GM21786 (cell line): Measurements from ENCODE around the gene SLC36A1.

Experiments used
- ATAC-seq: cut with Tn5 transposase; IDR thresholded peaks from one replicate; pipeline ENCODE4 v1.9.1; 2021; ENCODE audit not compliant: unreplicated experiment

Gene SLC36A1

DNA sequence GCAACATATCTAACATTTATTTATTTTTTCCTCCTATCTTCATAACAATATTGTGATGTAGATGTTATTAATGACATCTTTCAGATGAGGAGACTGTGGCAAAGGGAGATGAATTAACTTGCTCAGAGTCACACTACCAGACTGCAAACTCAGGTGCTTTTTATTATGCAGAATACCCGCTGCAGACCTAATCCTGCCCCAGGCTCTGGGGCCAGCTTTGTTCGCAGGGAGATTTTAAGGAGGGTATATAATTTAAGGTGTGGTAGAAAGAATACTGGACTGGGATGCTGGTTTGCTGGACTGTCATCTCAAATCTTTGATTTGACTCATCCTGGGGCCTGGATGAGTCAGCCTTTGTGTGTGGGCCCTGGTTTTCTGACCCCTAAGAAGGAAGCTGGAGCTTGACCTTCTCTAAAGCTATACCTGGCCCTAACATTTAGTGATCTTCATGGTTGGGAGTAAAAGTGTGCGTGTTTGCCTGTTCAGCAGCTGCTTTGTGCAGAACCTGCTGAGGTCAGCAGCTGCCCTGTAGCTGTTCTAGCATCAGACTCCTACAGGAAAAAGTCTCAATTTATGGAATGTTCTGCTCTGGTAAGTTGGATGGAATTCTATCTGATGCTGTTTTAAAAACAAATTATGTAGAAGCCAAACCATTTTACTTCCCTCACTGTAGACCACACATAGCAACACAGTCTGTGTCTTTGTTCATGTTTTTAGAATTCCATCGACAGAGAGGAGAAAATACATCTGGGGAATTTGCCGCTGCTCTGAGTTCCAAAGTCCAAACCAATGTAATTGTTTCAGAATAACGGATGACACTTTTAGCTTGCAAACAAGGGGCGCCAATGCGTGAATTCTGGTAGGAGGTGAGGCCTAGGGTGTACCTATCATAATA is 4.5 kb downstream of the SLC36A1 start:
- peak; percentile 54 for ATAC-seq

DNA sequence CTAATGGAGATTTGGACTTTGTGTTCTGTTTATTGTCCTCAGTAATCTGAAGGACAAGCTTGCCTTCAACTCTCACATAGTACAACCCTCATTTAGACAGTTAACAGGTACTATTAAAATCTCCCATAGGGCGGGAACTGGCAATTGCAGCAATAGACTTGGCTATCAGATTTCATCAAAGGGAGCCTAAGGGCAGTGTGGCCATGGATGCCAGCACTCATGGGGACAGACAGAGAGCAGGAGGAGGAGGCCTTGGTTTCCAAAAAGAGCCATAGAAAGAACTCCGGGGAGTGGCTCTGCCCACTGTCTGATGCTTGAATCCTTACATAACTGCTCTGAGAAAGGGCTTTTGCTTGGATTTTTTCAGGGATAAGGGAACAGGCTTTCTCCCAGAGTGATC is 6.8 kb downstream of the SLC36A1 start:
- no peak for ATAC-seq

DNA sequence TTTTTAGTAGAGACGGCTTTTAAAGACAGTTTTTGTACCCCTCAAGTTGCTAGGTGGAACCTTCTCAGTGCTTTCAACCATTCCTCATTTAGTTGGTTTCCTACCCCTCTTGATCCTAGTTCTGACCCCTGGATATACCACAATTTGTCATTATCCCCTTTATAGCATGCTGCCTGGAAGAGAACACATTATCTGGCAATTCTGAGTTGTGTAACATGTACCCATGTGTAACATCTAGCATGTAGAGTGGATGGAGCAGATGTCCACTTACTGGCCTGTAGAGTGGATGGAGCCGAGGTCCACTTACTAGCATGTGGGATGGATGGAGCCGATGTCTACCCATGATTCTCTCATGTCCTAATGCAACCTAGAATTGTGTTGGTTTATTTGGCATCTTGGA is 7.5 kb downstream of the SLC36A1 start:
- ATAC-seq, result no peak

DNA sequence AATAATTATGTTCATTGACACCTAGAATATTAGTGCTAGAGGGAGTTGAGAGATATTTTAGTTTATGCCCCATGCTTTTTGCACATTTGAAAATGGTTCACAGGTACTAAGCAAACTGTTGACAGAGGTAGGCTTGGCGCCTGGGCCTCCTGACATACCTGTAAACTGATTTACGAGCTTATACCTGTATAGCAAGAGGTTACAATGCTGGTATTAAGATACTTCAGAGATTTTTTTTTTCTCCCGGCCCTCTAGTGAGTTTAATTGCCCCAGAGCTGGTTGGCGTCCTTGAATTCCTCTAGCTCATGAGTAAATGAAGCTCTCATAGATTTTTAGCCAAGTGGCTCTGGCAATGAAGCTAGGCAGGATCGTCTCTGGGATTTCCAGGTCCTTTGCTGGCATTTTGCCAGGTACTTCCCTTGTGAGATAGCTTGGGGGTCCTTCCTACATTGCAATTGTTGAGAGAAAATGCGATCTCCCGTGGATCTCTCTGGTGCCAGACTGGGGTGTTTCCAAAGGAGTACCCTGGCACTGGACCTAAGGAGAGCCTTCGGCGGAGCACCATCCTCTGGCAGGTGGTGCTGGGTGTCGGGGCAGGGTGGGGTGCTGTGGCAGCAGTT is 9.0 kb downstream of the SLC36A1 start:
- no peak for ATAC-seq

DNA sequence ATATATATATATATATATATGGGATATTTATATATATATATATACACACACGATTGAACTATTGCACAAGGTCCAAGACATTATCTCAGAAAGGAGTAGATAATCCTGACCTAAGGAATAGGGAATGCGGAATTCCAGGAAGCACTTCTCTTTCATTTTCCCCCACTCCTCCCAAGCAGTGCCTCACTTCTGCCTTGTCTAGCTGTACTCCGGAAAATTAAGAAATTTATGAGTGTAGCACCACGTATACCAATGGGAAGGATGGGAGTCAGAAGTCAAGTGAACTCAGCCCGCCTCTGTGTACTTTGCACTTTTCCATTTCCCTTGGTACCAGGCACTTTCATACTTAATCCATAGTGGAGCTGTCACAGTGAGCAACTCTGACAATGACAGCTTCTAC is 10.9 kb downstream of the SLC36A1 start:
- ATAC-seq, result no peak

DNA sequence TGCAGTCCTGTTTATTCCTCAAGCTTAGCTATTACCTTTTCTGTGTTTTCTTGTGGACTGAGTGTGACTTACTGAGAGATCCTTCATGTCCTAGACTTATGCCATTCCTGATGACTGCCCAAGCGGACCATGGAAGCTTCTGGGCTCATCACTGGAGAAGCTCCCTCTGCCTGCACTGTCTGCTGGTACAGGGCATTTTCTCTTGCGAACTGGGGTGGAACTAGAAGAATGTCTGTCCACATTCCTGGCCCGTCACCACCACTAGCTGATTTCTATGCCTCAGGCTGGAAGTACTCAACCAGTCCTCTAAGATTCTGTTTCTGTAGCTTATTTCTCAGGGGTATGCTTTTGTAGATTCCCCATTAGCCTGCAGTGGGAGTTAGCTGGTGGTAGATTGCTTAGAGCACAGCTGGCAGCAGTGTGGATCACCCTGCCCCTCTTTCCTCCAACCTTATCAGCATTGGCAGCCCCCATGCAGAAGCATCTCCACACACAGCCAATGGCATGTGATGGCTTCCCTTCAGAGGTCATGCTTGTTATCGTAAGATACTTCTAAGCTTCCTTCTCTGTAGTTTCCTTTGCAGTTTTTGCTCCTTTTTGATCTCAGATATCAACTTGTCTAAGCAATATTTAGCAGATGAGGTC is 12.4 kb downstream of the SLC36A1 start:
- ATAC-seq, result no peak

DNA sequence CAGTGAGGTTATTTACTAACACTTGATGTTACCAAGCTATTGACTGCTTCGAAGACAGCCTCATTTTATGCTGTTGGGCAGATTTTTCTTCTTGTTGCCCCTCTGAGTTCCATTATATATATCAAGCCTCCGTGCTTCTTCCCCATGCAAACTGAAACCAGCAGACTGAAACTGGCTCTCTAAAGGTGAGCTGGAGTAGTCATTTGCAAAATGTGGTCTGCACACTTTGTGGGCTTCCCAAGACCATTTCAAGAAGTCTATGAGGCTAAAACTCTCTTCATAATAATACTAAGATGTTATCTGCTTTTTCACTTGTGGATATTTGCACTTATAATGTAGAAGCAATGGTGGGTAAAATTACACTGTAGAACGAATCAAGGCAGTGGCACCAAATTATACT is 13.9 kb downstream of the SLC36A1 start:
- peak; percentile 91 for ATAC-seq

DNA sequence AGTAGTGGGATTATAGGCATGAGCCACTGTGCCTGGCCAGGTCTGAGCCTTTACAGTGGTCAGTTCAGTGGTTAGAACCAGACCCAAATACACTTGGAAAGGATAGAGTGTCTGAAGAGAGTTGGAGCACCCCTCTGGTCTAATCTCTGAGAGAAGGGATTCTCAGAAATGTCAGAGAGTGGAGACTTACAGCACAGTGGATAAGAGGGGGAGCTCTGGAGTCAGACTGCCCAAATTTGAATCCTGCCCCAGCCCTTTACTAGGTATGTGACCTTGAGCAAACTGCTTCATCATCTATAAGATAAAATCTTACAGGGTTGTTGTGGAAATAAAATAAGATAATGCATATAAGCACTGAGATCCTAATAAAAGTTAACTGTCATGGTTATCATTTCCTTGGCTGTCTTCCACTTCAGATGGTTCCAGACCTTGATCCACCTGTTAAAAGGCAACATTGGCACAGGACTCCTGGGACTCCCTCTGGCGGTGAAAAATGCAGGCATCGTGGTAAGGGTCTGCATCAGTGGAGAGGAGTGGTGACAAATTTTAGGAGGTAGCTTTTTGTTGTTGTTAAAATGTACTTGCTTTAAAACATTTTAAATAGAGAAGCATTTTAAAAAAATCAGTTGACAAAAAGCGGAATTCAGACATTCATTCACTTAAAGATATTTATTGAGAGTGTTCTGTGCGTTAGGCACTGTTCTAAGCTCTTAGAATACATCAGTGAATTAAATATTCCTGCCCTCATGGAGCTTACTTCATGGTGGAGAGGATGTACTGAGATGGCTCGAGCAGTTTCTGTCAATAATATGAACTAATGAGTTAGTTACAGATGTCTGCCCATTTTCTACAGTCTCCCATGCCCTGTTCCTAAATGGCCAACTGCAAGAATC is 16.0 kb downstream of the SLC36A1 start:
- no peak for ATAC-seq

DNA sequence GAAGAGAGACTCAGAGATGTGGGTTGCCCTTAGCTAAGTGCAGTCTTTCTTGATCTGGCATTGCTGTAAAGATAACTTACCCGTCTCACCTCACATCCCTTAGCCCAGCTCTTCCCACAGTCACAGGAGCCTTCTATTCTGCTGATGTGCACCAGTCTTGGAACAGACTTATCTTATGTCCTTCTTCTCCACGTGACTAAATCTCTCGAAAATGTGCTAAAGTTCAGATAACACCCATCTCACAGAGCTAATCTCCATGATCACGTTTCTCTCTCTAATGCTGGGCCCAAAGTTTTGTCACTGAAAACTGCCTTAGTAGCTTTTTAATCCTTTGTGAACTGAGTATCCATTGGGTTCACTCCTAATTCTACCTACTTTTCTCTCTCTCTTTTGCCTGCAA is 16.7 kb downstream of the SLC36A1 start:
- no peak for ATAC-seq

DNA sequence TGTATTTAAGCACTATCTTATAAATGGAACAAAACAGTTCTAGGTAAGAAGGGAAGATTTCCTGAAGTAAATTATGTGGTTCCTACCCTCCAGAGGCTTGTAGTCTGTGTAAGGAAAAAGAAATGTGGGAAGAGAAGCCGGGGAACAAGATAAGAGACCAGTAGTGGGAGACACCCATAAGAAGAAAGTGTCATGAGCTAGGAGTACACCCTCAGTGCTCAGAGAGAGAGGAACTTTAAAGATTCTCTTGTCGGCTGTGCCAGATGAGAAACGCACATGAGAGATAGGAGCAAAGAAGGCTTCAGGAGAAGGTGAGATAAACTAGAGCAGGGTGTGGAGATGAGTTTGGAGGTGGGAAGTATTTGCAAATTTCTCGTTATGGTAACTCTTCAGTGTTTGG is 18.1 kb downstream of the SLC36A1 start:
- ATAC-seq, result no peak

DNA sequence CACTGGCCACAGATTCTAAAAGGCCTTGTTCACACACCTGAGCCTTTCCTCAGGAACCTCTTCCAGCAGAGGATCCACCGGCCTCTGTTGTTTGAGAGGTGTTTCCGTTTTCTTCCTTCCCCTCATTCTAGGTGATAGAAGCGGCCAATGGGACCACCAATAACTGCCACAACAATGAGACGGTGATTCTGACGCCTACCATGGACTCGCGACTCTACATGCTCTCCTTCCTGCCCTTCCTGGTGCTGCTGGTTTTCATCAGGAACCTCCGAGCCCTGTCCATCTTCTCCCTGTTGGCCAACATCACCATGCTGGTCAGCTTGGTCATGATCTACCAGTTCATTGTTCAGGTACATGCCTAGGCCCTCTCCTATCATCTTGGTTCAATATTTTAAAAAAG is 20.2 kb downstream of the SLC36A1 start:
- no peak for ATAC-seq

DNA sequence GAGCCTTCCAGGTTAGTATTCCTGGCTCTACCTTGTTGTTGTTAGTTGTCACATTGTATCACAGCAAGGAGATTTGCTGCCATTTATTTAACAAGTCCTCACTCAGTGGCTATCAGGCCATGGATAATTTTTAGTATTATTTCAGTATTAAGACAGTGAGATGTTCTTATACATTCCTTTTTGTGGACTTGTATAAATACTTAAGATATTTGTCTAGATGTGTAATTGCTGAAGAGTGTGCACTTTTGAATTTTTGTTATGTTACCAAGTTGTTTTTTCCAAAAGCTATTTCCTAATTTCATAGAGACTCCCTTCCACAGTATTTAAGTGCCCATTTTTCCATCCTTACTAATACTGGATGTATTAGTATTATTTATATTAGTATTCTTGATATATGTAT is 22.0 kb downstream of the SLC36A1 start:
- ATAC-seq, result no peak

DNA sequence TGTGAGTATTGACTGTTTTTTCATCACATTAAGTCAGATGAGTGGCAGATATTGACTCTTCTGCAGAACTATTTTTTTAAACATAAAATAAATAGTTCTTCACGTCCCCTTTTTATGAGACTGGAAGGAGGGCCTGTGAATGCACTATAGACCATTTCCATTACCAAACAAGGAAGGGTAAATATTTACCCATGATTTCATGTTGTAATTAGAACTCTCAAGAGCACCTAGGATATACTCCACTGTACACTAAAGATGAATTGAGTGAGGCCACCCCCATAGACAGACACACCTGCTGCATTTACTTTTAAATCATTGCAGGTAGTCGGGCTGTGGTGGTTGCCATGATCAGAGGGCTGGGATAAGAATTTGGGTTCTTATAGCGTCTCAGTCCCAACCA is 22.6 kb downstream of the SLC36A1 start:
- no peak for ATAC-seq

DNA sequence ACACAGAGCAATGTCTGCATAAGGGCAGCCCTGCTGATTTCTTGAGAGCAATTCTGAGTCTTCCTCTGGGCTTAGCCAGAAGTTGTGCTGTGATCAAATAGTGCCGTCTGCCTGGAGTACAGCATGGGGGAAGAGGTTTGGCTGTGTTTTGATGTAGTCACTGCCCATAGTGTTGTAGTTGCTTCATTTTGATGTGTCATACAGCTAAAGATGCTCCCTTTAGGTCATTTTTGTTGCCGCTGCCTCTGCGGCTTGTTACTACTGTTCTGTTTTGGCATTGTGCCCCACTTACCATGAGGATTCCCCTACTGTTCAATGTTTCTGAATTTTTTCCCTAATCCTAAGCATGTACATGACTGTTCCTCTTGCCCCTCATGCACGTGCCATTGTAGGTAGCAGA is 23.0 kb downstream of the SLC36A1 start:
- no peak for ATAC-seq

DNA sequence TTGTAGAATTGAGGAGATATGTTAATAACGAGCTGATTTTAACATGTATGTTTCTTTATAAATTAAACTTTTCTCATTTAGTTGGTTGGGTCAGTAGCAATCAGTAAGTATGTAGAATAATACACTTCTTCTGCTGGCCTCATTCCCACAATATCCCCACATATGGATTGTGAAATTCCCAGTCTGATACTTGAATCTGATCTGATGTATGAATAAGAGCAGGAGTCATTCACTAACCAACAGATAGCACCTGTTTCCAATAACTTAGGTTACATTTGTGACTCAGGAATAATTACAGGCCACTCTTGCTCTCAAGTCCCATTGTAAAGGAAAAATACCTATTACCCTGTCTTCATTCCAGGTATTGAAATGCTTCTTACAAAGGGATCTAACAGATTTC is 23.9 kb downstream of the SLC36A1 start:
- no peak for ATAC-seq

DNA sequence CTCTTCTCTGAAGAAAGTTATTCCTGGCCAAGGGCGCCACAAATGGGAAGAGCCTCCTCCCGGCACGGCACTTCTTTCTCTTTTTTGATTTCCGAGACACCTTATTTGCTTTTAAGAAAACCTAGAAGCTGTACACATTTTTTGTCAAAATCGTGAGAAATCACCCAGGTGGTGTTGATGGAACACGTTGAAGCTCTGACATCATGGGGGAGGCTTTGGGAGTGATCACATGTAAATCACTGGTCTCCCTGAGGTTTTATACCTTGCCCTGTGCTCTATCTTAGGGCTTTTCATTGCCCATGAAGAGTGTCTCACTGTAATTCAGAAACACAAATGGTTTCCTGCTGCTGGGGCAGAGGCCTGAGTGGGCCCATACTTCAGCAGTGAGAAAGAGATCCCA is 27.4 kb downstream of the SLC36A1 start:
- no peak for ATAC-seq

DNA sequence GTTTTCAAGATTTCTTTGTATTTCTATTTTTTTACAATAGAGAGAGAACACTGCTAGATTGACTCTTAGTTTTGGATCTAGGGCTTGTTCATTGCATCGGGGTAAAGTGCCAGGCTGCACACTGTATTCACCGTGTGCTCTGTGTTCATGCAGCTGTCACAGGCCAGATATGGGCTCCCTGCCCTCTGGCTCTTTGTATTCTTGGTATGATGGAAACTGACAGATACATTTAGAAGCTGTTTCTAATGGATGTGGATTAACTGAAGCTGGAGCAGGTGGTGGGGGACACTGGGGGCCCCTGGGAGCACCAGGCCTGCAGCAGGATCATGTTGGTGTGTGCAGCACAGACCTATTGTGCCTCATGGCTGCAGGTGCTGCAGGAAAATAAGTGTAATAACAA is 28.0 kb downstream of the SLC36A1 start:
- no peak for ATAC-seq

DNA sequence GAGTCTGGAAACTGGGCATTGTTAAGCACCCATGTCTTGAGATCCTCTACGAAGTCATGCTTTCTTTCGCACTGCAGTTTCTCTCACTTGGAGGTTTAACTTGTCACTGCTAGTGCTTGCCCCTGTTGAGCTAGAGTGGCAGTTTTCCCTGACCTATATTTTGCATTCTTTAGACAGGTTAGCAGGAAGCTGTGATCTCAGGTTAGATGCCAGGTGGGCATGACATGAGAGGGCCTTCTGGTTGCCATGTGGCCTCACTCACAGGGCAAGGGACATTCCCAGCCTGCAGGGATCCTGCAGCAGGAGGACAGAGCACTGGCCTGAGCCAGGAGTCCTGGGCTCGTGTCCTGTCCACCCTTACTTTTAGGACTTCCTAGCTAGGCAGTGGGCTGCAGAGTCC is 28.6 kb downstream of the SLC36A1 start:
- no peak for ATAC-seq

DNA sequence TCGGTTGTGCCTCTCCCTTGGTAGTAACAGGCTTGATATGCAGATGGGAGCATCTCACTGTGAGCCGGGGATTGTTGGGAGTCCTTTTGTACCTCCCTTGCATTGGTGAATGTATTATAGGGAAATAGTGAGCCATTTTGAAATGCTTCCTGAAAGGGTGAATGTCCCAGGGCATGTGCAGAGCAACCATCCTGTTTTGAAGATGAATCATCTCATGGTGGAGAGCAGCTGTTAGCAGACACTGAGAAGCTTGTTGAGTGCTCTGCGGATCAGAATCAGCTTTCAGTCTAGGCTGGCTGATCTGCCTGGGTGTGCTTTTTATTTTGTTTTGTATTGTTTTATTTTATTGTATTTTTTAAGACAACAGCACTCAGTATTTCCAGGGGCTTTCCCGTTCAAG is 29.7 kb downstream of the SLC36A1 start:
- ATAC-seq, result no peak

DNA sequence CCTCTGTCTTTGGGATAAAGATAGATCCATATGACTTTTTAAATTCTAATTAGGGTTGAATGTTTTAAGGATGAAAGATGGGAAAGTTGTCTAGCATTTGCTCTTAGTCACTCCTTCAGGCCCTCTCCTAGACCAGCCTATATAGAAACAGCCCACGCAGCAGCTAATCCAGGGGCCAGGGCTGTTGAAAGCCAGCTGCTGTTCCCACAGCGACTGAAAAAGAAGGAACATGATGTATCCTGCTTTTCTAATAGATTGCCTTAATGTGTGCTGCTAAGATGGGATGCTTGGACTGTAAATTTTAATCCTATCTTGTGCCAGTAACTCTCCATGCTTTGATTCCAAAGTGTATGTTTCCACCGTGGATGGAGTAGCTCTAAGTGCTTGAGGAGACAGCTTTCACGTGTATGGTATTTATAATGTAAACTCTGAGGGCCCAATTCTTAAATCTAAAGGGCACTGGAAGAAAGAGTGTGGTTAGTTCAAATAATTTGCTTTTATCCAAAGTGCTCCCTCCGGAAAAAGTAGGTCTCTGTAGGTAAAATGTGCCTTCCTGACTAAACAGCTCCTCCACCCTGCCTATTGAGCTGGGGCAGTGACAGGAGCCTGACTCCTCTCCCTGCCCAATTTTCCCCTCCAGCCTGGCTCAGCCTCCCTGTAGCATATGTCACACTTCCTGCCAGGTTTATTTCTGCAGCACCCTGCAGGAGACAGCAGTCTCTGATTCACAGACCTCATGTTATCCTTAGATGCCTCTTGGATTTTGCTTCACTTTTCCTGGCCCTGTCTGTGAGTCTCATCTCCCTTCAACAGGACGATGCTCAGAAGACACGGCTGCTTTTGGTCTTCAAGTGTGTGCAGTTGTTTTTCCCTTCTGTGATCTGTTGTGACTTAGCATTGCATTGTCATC is 33.2 kb downstream of the SLC36A1 start:
- no peak for ATAC-seq
